Psoas muscle (tissue), 8 donors: ENCODE data around the gene TMA7B. TPM values are rescaled to one million over a fixed set of nuclear protein-coding genes. Genes with fewer than 3 reads are reported as not detected.
A peak's percentile ranks its signal among the peaks of the same experiment; 100 is the strongest.

Experiments used
- ATAC-seq, 4 donors: fragments of 200-7000 bp; cut with Tn5 transposase; one replicate each; pipeline ENCODE4 v1.9.1; 2020; ENCODE audit warnings: moderate library complexity in 3 of 4, mild to moderate bottlenecking in 2 of 4
- DNase-seq, 2 donors: peaks; one replicate each; pipeline ENCODE4 v3.0.0-alpha.2; 2020
- H3K27ac ChIP-seq: fragments of 200-600 bp; one replicate; pipeline ENCODE4 v1.8.0; 2022
- H3K27me3 ChIP-seq, 3 donors: fragments of 200-600 bp in 1 of 3; one replicate each; pipeline versions ENCODE4 v1.6.1 to v1.8.0; 2013 to 2022; ENCODE audit warnings: low read length in 2 of 3, mild to moderate bottlenecking in 2 of 3, moderate library complexity in 1 of 3; ENCODE audit not compliant: insufficient read depth in 3 of 3
- H3K36me3 ChIP-seq, 2 donors: fragments of 200-600 bp in 1 of 2; one replicate each; pipeline versions ENCODE4 v1.6.1 to v1.8.0; 2013 to 2022; ENCODE audit warnings: low read depth in 1 of 2, mild to moderate bottlenecking in 1 of 2, moderate library complexity in 1 of 2; ENCODE audit not compliant: insufficient read depth in 1 of 2
- H3K4me1 ChIP-seq: fragments of 200-600 bp; one replicate; pipeline ENCODE4 v1.8.0; 2022
- H3K4me3 ChIP-seq: fragments of 200-600 bp; one replicate; pipeline ENCODE4 v1.8.0; 2022; ENCODE audit warnings: mild to moderate bottlenecking
- H3K9me3 ChIP-seq: fragments of 200-600 bp; one replicate; pipeline ENCODE4 v1.8.0; 2022
- CTCF ChIP-seq: fragments of 200-600 bp; IDR thresholded peaks from one replicate; pipeline ENCODE4 v1.8.0; 2022; ENCODE audit warnings: antibody characterized with exemption
- WGBS, 3 donors: extraction: QIAGEN DNeasy Blood & Tissue Kit; methylation state at CpG; one replicate each; pipeline versions ENCODE4 v1.1.6 to v1.1.7; 2013; 5-methylcytosine and 5-hydroxymethylcytosine counted together
- intact Hi-C, 2 donors: fragments of 100-400 bp; cut with DNase I; formaldehyde crosslinking; loops; one replicate each; pipeline versions ENCODE4 v1.11.0 to v1.14.2; 2022
- long read RNA-seq, 2 donors: library from polyadenylated mRNA; unstranded; transcript quantifications; one replicate each; pipeline ENCODE4 v2.0.0, GENCODE V29; 2021
- polyA plus RNA-seq, 3 donors: library from polyadenylated mRNA; stranded (reverse); fragments of 200-250 nt; gene quantifications; one replicate each; pipeline ENCODE4 v1.2.3, GENCODE V29; 2013
- total RNA-seq, 4 donors: library from RNA; stranded (reverse); fragmentation: NEBNext Ultra II Directional in 2 of 4; extraction: Animal tissue kit (Norgen Biotek cat#: 25700) in 2 of 4; gene quantifications; one replicate each; pipeline versions ENCODE4 v1.2.1 to v1.2.4, GENCODE V29; 2021 to 2023
- donor health status: healthy with polysubstance abuse.
- donor health status: DM: no; HTN: no; CAD: no; lungs with moderate emphysema.
- donor health status: Bipolar disorder and iron deficiency.
- donor health status: healthy.
- donor health status: DM: yes; HTN: yes; CAD: no.
- donor health status: DM: no; HTN: no; CAD: no.
- donor health status: DM: no; HTN: no; CAD: no.
- donor health status: DM: yes; HTN: yes; CAD: no.

TMA7B gene
- total RNA-seq: not detected
- not detected for polyA plus RNA-seq
- long read RNA-seq, donor 1: 0 reads
- long read RNA-seq, donor 2: 0 reads

- ATAC-seq (peak in 1 of 4 donors; percentile 53), DNase-seq (no peak)
- H3K4me3 ChIP-seq: no peak within 1 kb of the TSS
- no peaks in the 10 kb centered on the region for H3K9me3 ChIP-seq
- WGBS, 3 donors: 48 to 67% (median 63%) methylated on average over 14 of the region's 14 CpGs
- intact Hi-C loops: loop anchor here in 1 of 2 donors (10.0 kb wide), 1 partner anchor 385 kb away; the partner anchor contains the start of gene CACNA1I
- peaks cover 0 to 6% (median 0%) of the 10 kb centered on the region in 3 donors for H3K27me3 ChIP-seq
- no peaks in the 10 kb centered on the region for H3K4me1 ChIP-seq
- peak; percentile 11 for TF ChIP-seq CTCF
- H3K36me3 ChIP-seq: no peaks in the 10 kb centered on the region
- no peak within 1 kb of the TSS for H3K27ac ChIP-seq
Measured at GRCh38 chr22:39959640-39960447, at the start of gene TMA7B. TSS of gene TMA7B (plus strand) at chr22:39960397. CDS start at chr22:39964375, 3,978 bp downstream.

- Histone ChIP-seq H3K36me3 (no peaks in the 10 kb centered on the region), H3K27me3 (peaks cover 2 to 37% (median 2%) of the 10 kb centered on the region in 3 donors), H3K4me1 (no peaks in the 10 kb centered on the region), H3K4me3 (no peak overlapping the region), H3K27ac (no peak overlapping the region), H3K9me3 (no peaks in the 10 kb centered on the region)
- intact Hi-C loops: no loop called here
- TF ChIP-seq CTCF: no peak
- DNase-seq (no peak), ATAC-seq (no peak)
- 75 to 80% (median 78%) methylated on average over 9 of the region's 9 CpGs for WGBS, 3 donors
Measured at GRCh38 chr22:39910876-39911613, 49.2 kb upstream of the TMA7B start.

GRCh38 chr22:39913321-39913720 lies 46.9 kb upstream of the TMA7B start:
- TF ChIP-seq CTCF: no peak
- H3K9me3 ChIP-seq: no peaks in the 10 kb centered on the region
- peaks cover 0 to 29% (median 0%) of the 10 kb centered on the region in 3 donors for H3K27me3 ChIP-seq
- H3K4me1 ChIP-seq: no peaks in the 10 kb centered on the region
- no peak overlapping the region for H3K27ac ChIP-seq
- 89% methylated on average over 5 of the region's 5 CpGs for WGBS, 3 donors
- no peak for ATAC-seq
- H3K4me3 ChIP-seq: no peak overlapping the region
- H3K36me3 ChIP-seq: no peaks in the 10 kb centered on the region
- intact Hi-C loops: no loop called here
- DNase-seq: no peak

GRCh38 chr22:39913886-39914285 lies 46.3 kb upstream of the TMA7B start:
- Histone ChIP-seq H3K36me3 (no peaks in the 10 kb centered on the region), H3K27me3 (peaks cover 0 to 29% (median 0%) of the 10 kb centered on the region in 3 donors), H3K4me1 (no peaks in the 10 kb centered on the region), H3K9me3 (no peaks in the 10 kb centered on the region), H3K4me3 (no peak overlapping the region), H3K27ac (no peak overlapping the region)
- ATAC-seq (no peak), DNase-seq (no peak)
- 59 to 71% (median 66%) methylated on average over 2 of the region's 2 CpGs for WGBS, 3 donors
- intact Hi-C loops: no loop called here
- no peak for TF ChIP-seq CTCF
